Astrocyte of the cerebellum (primary cell): ENCODE measurements around the gene NXPE3.
"Not testable (repeated sequence)": the region's sequence is repeated elsewhere in the genome, so short reads cannot be mapped to it uniquely, and the experiment has no call there.

Source experiments
- DNase-seq: peaks from one replicate; pipeline ENCODE4 v3.0.0-alpha.2; 2011; ENCODE audit warnings: low read depth
- H3K4me3 ChIP-seq: 2 replicates; pipeline ENCODE4 v1.5.1; 2011; ENCODE audit warnings: mild to moderate bottlenecking, low read depth, low read length, moderate library complexity
- CTCF ChIP-seq: IDR thresholded peaks from 2 replicates; pipeline ENCODE4 v1.5.1; 2012; ENCODE audit warnings: low read length, low read depth, moderate library complexity, mild to moderate bottlenecking; ENCODE audit errors: missing control alignments
- in situ Hi-C: cut with HindIII; loops from 2 replicates; pipeline ENCODE4 v1.10.0; 2017; ENCODE audit warnings: low sequenced_read_pairs

The NXPE3 gene

GRCh38 chr3:101857301-101857741 lies 78.3 kb downstream of the NXPE3 start:
- no peak overlapping the region for H3K4me3 ChIP-seq
- DNase-seq = no peak
- no peak for TF ChIP-seq CTCF
- in situ Hi-C loops = no loop called here

- no peak for TF ChIP-seq CTCF
- in situ Hi-C loops = no loop called here
- DNase-seq = no peak
- H3K4me3 ChIP-seq = no peak overlapping the region
Measured at GRCh38 chr3:101858464-101859030, 79.5 kb downstream of the NXPE3 start.

- TF ChIP-seq CTCF = no peak
- in situ Hi-C loops = no loop called here
- no peak overlapping the region for H3K4me3 ChIP-seq
- no peak for DNase-seq
Measured at GRCh38 chr3:101859882-101860448, 81.0 kb downstream of the NXPE3 start.

- H3K4me3 ChIP-seq = no peak overlapping the region
Measured at GRCh38 chr3:101861212-101861788, 82.3 kb downstream of the NXPE3 start.

GRCh38 chr3:101861789-101862415 lies 82.9 kb downstream of the NXPE3 start:
- no peak for DNase-seq
- TF ChIP-seq CTCF = no peak
- H3K4me3 ChIP-seq = no peak overlapping the region
- in situ Hi-C loops = no loop called here

More at GRCh38 chr3:101861212-101861788, 82.3 kb downstream of the NXPE3 start:
- in situ Hi-C loops = no loop called here
- no peak for TF ChIP-seq CTCF
- DNase-seq = no peak

- TF ChIP-seq CTCF = no peak
- in situ Hi-C loops = no loop called here
- no peak for DNase-seq
- no peak overlapping the region for H3K4me3 ChIP-seq
Measured at GRCh38 chr3:101862416-101863165, 83.6 kb downstream of the NXPE3 start.

- in situ Hi-C loops, DNase-seq, H3K4me3 ChIP-seq: not testable (repeated sequence)
Measured at GRCh38 chr3:101864926-101865325, 85.9 kb downstream of the NXPE3 start.
